OCI-LY1 (cell line): ENCODE results near the gene CT55.

ENCODE experiments used
- CTCF ChIP-seq: fragments of 200-600 bp; sonication (generic), shearing (Covaris generic); IDR thresholded peaks from 2 replicates; pipeline ENCODE4 v1.5.1; 2017; ENCODE audit warnings: mild to moderate bottlenecking, antibody characterized with exemption, low read length, moderate library complexity, mixed read lengths
- EZH2 ChIP-seq: fragments of 200-600 bp; sonication (generic), shearing (Covaris generic); IDR thresholded peaks from 2 replicates; pipeline ENCODE4 v1.8.0; 2017; ENCODE audit warnings: borderline replicate concordance, mixed run types, mild to moderate bottlenecking, antibody characterized with exemption, low read length, moderate library complexity, mixed read lengths

- TF ChIP-seq CTCF = no peak
- no peak for TF ChIP-seq EZH2
Observed at GRCh38 chrX:135194684-135195083, 23.5 kb upstream of the CT55 start.
